ENCODE data around the gene RALGPS1.

Gene RALGPS1

DNA sequence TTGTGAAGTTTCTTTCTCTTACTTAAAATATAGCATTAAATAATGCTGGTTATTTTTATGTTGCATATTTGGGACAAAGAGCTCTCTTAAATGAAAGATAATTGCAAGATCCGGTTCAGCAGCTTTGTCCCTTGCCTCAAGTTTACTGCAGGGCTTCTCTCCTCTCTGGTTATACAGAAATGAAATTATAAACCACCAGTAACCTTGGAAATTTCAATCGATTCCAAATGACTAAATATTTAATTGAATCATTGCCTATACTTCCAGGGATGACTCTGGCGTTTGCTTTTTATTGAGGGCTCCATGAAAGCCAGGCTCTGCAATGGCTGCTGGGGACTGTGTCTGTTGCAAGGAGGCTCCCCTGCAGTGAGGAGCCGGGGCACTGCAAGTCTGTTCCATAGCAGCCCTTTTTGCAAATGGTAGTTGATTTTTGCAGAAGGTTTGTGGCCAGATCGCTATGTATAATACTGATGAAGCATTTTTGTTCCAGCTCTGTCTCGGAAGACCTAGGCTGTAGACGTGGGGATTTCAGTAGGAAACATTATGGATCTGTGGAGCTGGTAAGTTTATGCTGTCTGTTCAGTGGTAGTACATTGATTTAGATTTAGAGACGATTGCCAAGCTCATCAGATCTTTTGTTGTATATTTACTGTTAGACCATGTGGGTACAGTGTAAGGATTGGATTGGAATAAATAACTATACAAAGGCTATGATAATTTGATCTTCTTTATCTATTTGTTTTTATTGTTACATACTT is 350.1 kb downstream of the RALGPS1 start, which contains the start of gene GARNL3:
Gene GARNL3, plus strand, starts transcription at position 313 of the 758 bp plus-strand sequence. Its CDS starts 104 bp downstream, at position 417.
- no peak for ATAC-seq (replicated peaks; ENCODE audit: extremely low read depth, poor library complexity, severe bottlenecking)
- H3K27me3 Mint-ChIP-seq = no peaks in the 10 kb centered on the region
- no peaks in the 10 kb centered on the region for H3K36me3 Mint-ChIP-seq (ENCODE audit: insufficient read depth)
- DNase-seq (ENCODE audit: low spot score in 2 of 2) = no peak
- no peaks in the 10 kb centered on the region for H3K9me3 Mint-ChIP-seq
- H3K4me1 Mint-ChIP-seq = no peaks in the 10 kb centered on the region
- H3K27ac Mint-ChIP-seq (ENCODE audit: low read depth) = no peak within 1 kb of the TSS
- H3K4me3 Mint-ChIP-seq = no peak within 1 kb of the TSS

DNA sequence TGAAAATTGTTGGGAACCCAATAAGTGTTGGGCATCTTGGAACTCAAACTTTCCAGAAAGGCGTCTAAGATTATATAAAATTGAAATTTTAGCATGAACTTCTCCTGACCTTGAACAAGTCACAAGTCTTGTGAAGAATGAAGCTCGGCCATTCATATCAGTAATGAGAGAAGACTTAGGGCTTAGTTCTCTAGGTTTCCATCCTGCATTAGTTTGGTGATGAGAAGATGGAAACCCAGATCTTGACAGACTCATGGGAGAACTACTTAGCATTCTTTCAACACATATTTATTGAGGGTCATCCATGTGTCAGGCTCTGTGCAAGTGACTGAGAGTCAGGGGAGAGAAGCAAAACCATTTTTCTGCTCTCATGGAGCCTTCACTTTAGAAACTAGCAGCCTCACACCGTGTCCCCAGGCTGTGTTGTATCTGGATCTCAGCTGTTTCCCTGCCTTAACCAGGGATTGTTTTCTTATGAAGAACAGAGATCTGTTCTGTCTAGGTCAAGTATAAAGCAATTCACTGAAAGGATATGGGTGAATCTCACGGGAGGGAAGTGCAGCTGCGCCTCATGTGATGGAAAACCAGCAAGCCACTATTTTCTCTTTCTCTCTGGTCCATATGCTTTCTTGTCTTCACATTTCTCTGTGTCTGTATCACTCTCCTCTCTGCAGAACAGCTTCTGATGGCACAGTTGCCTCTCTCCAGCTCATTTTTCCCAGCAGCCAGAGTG is 353.4 kb downstream of the RALGPS1 start:
- DNase-seq (ENCODE audit: low spot score in 2 of 2) = no peak
- Mint-ChIP-seq H3K27ac (ENCODE audit: low read depth) (no peak overlapping the region), H3K4me1 (no peaks in the 10 kb centered on the region), H3K36me3 (ENCODE audit: insufficient read depth) (no peaks in the 10 kb centered on the region), H3K4me3 (no peak overlapping the region), H3K9me3 (no peaks in the 10 kb centered on the region), H3K27me3 (no peaks in the 10 kb centered on the region)
- no peak for ATAC-seq (replicated peaks; ENCODE audit: extremely low read depth, poor library complexity, severe bottlenecking)

DNA sequence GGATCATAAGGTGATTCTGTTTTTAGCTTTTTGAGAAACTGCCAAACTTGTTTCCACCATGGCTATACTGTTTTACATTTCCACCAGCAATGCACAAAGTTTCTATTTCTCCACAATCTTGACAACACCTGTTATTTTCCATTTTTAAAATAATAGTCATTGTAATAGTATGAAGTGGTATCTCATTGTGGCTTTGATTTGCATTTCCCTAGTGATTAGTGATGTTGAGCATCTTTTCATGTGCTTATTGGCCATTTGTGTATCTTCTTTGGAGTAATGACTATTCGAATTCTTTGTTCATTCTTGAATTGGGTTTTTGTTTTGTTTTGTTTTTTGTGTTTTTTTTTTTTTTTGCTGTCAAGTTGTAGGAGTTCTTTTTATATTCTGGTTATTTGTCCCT is 354.9 kb downstream of the RALGPS1 start:
- no peak for DNase-seq (ENCODE audit: low spot score in 2 of 2)
- Mint-ChIP-seq H3K4me3 (no peak overlapping the region), H3K27ac (ENCODE audit: low read depth) (no peak overlapping the region), H3K9me3 (no peaks in the 10 kb centered on the region), H3K36me3 (ENCODE audit: insufficient read depth) (no peaks in the 10 kb centered on the region), H3K4me1 (no peaks in the 10 kb centered on the region), H3K27me3 (no peaks in the 10 kb centered on the region)
- ATAC-seq (replicated peaks; ENCODE audit: extremely low read depth, poor library complexity, severe bottlenecking) = no peak

Data from central memory CD8-positive, alpha-beta T cell (primary cell).